Duodenal mucosa (tissue), 2 donors: ENCODE results near the gene FRMD5.
"Not testable (repeated sequence)": the region's sequence is repeated elsewhere in the genome, so short reads cannot be mapped to it uniquely, and the experiment has no call there.

Source experiments
- H3K27ac ChIP-seq: one replicate; pipeline ENCODE4 v1.7.0; 2013; ENCODE audit warnings: low read depth, low read length
- H3K27me3 ChIP-seq, 2 donors: one replicate each; pipeline ENCODE4 v1.7.0; 2013; ENCODE audit warnings: low read length in 2 of 2, control low read depth in 1 of 2; ENCODE audit not compliant: insufficient read depth in 2 of 2, control insufficient read depth in 1 of 2
- H3K36me3 ChIP-seq, 2 donors: one replicate each; pipeline ENCODE4 v1.7.0; 2013; ENCODE audit warnings: low read length in 2 of 2, control low read depth in 1 of 2; ENCODE audit not compliant: insufficient read depth in 2 of 2, control insufficient read depth in 1 of 2
- H3K4me1 ChIP-seq, 2 donors: one replicate each; pipeline ENCODE4 v1.7.0; 2013; ENCODE audit warnings: low read length in 2 of 2, control low read depth in 1 of 2; ENCODE audit not compliant: insufficient read depth in 2 of 2, control insufficient read depth in 1 of 2
- H3K4me3 ChIP-seq, 2 donors: one replicate each; pipeline ENCODE4 v1.7.0; 2013; ENCODE audit warnings: low read length in 2 of 2, low read depth in 1 of 2
- H3K9ac ChIP-seq, 2 donors: one replicate each; pipeline ENCODE4 v1.7.0; 2013; ENCODE audit warnings: low read length in 2 of 2, low read depth in 1 of 2
- H3K9me3 ChIP-seq, 2 donors: one replicate each; pipeline ENCODE4 v1.7.0; 2013; ENCODE audit warnings: low read length in 2 of 2, control low read depth in 1 of 2; ENCODE audit not compliant: control insufficient read depth in 1 of 2

Gene FRMD5

DNA sequence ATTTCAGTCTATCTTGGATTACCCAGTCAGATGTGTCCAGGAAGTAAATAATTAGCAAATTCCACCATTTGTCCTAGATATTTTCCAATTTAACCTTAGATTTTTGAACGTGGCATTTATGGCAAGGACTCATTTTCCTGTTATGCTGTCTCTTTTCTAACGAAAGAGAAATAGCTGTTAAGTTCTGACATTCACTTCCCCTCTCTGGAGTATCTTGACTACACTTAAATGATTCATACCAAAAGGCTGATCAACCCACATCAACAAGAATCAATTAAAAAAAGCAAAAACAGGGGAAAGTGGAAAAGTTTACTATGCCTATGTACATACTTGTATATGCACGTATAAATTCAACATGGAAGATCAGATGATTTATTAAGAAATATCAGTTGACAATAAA, 149.9 kb downstream of the FRMD5 start:
- Histone ChIP-seq H3K36me3 (no peaks in the 10 kb centered on the region), H3K4me3 (no peak overlapping the region), H3K27ac (no peak overlapping the region), H3K4me1 (no peaks in the 10 kb centered on the region), H3K9me3 (no peaks in the 10 kb centered on the region), H3K9ac (no peak overlapping the region), H3K27me3 (no peaks in the 10 kb centered on the region)

DNA sequence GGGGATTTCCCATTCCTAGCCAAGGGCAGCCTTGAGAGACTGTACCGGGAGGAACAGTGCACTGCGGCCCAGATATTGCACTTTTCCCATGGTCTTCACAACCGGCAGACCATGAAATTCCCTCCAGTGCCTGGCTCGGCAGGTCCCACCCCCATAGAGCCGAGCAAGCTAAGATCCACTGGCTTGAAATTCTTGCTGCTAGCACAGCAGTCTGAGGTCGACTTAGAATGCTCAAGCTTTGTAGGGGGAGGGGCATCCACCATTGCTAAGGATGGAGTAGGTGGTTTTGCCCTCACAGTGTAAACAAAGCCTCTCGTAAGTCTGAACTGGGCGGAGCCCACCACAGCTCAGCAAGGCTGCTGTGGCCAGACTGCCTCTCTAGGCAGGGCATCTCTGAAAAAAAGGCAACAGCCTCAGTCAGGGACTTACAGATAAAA, 156.3 kb downstream of the FRMD5 start:
- Histone ChIP-seq H3K36me3 (no peaks in the 10 kb centered on the region), H3K27ac (no peak overlapping the region)

DNA sequence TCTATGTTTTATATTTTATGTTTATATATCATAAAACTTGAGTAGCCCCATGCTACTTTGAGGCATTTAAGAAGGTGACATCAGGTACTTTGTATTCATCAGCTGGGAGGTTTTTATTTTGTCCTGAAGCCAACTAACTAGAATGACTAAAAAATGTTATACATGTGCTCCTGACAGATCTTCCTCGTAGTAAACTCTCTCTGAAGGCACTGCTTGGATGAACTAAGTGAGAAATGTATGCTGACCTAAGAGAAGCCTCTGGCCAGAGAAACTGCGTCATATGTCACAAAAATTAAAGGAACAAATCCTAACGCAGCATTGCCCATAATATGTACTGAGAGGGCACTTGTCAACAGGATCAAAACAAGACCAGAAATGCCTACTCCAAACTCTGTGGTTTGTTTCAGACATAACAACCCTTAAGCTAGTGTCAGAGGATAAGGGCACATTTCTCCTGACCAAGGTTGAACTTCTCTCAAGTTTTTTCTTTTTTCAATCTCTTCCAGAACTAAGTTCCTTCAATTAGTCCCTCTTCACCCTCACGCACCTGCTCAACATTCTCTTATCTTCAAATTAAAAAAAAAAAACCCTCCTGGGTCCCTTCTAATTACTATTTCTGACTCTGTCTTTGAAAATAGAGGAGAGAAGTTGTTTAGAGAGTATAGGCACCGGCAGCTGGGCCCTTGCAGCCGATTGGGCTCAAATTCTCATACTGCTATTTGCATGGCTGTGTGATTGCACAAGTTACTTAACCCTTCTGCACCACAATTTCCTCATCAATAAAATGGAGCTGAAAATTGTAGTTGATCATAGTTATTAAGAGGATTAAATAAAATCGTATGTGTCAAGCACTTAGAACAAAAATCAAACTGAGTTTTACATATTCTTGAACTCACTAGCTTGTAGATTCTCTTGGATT, 159.0 kb downstream of the FRMD5 start:
- H3K36me3 ChIP-seq = no peaks in the 10 kb centered on the region
- H3K4me3 ChIP-seq = no peak overlapping the region
- H3K27ac ChIP-seq = no peak overlapping the region
- no peaks in the 10 kb centered on the region for H3K27me3 ChIP-seq
- H3K9ac ChIP-seq = no peak overlapping the region
- H3K4me1 ChIP-seq = no peaks in the 10 kb centered on the region
- no peaks in the 10 kb centered on the region for H3K9me3 ChIP-seq

More for the DNA sequence above, 156.3 kb downstream of the FRMD5 start:
- Histone ChIP-seq H3K27me3 (no peaks in the 10 kb centered on the region), H3K4me3 (no peak overlapping the region), H3K4me1 (no peaks in the 10 kb centered on the region), H3K9ac (no peak overlapping the region), H3K9me3 (no peaks in the 10 kb centered on the region)

DNA sequence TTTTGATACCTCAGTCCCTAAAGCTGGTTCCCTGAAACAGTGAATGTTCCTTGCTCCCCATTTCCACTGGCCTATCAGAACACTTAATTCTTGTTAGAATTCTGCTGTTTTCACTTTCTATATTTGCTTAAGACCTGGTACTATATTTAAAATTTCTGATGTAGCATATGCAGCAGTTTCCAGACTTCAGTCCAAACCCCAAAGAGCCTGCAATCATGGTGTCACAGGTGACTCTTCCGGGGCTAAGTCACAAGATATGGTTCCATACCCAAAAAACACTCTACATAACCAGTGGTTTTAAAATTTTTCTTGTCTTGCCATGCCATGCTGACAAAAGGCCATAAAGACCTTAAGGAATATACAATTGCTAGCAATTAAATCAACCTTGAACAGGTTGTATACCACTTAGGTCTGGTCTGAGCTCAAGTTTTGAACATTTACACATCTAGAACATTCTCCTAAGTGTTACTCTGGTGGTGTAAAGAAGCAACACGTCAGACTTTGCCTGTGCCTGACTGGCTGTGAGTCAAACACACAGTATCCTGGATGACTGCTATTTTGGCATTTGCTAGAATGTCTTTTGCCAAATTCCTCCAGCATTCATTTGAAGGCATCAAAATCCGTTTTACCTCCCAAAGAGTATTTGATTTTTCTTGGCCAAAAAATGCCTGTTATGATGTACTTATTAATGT, 160.0 kb downstream of the FRMD5 start:
- Histone ChIP-seq H3K36me3 (no peaks in the 10 kb centered on the region), H3K9ac (no peak overlapping the region), H3K27me3 (no peaks in the 10 kb centered on the region), H3K9me3 (no peaks in the 10 kb centered on the region), H3K4me3 (no peak overlapping the region), H3K27ac (no peak overlapping the region), H3K4me1 (no peaks in the 10 kb centered on the region)

DNA sequence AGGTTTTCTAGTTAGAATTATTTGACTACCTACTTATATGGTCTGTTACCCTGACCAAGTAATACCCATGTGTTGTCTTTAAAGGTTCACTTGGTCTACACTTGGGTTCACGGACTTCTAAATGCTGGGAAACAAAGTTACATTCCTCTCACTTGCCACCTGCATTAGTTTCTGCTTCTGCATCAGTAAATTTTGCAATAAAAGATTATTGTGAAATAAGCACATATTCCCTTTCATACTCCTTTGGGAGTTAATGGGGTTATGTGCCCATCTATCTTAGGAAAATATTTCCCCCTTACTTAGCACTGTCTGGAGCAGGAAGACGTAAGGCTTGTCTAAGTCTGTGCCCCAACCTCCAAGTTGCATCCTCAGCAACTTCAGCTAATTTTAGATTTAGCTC, 160.7 kb downstream of the FRMD5 start:
- no peaks in the 10 kb centered on the region for H3K9me3 ChIP-seq
- H3K4me3 ChIP-seq = no peak overlapping the region
- H3K36me3 ChIP-seq = no peaks in the 10 kb centered on the region
- H3K27ac ChIP-seq = no peak overlapping the region
- no peaks in the 10 kb centered on the region for H3K27me3 ChIP-seq
- H3K4me1 ChIP-seq = no peaks in the 10 kb centered on the region
- H3K9ac ChIP-seq = no peak overlapping the region

- Histone ChIP-seq H3K27ac (no peak overlapping the region), H3K4me1 (no peaks in the 10 kb centered on the region), H3K9me3 (no peaks in the 10 kb centered on the region), H3K36me3 (no peaks in the 10 kb centered on the region), H3K9ac (no peak overlapping the region), H3K4me3 (no peak overlapping the region), H3K27me3 (no peaks in the 10 kb centered on the region)
Observed at GRCh38 chr15:44033894-44034293, 161.2 kb downstream of the FRMD5 start.

DNA sequence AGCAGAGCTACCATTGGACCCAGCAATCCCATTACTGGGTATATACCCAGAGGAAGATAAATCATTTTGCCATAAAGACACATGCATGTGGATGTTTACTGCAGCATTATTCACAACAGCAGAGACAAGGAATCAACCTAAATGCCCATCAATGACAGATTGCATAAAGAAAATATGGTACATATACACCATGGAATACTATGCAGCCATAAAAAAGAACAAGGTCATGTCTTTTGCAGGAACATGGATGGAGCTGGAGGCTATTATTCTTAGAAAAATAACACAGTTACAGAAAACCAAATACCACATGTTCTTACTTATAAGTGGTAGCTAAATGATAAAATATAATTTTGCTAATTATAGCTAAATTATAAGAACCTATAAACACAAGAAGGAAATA, 162.3 kb downstream of the FRMD5 start:
- not testable (repeated sequence) for H3K36me3 ChIP-seq, H3K27ac ChIP-seq, H3K27me3 ChIP-seq

GRCh38 chr15:44029940-44030568, 165.0 kb downstream of the FRMD5 start:
- H3K9ac ChIP-seq = no peak overlapping the region
- H3K27me3 ChIP-seq = no peaks in the 10 kb centered on the region
- no peaks in the 10 kb centered on the region for H3K9me3 ChIP-seq
- no peak overlapping the region for H3K27ac ChIP-seq
- H3K4me1 ChIP-seq = no peaks in the 10 kb centered on the region
- H3K4me3 ChIP-seq = no peak overlapping the region
- H3K36me3 ChIP-seq = no peaks in the 10 kb centered on the region

More for the DNA sequence above, 162.3 kb downstream of the FRMD5 start:
- not testable (repeated sequence) for H3K9me3 ChIP-seq, H3K4me1 ChIP-seq, H3K4me3 ChIP-seq, H3K9ac ChIP-seq

GRCh38 chr15:44029003-44029402, 166.1 kb downstream of the FRMD5 start:
- no peak overlapping the region for H3K9ac ChIP-seq
- no peaks in the 10 kb centered on the region for H3K4me1 ChIP-seq
- H3K27ac ChIP-seq = no peak overlapping the region
- no peaks in the 10 kb centered on the region for H3K36me3 ChIP-seq
- no peak overlapping the region for H3K4me3 ChIP-seq
- no peaks in the 10 kb centered on the region for H3K9me3 ChIP-seq
- no peaks in the 10 kb centered on the region for H3K27me3 ChIP-seq

DNA sequence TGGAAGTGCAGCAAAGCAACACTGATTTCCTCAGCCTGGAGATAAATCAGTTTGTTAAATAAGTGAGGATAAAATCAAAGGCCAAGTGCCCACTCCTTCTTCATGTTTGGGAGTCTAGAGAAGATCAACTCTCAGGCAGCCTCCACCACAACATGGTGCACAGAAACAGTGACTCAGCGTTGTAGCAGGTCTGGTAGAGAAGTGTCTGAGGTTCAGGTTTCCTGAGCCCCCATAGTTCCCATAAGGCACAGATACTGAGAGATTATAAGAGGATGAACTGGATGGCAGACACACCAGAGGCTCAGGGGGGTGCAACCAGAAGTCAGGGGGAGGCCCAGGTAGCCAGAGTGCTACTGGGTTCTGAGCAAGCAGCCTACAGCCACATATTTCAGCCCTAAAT, 166.7 kb downstream of the FRMD5 start:
- H3K36me3 ChIP-seq = no peaks in the 10 kb centered on the region
- H3K9ac ChIP-seq = no peak overlapping the region
- no peak overlapping the region for H3K4me3 ChIP-seq
- H3K9me3 ChIP-seq = no peaks in the 10 kb centered on the region
- H3K27ac ChIP-seq = no peak overlapping the region
- no peaks in the 10 kb centered on the region for H3K27me3 ChIP-seq
- H3K4me1 ChIP-seq = no peaks in the 10 kb centered on the region
